Subcutaneous adipose tissue (tissue), 4 donors: ENCODE results near the gene THAP2. TPM values are rescaled to one million over a fixed set of nuclear protein-coding genes. Genes with fewer than 3 reads are reported as not detected.

Experiments used
- CTCF ChIP-seq: fragments of 450-650 bp; IDR thresholded peaks from one replicate; pipeline ENCODE4 v1.5.1; 2016; ENCODE audit warnings: low read depth, mild to moderate bottlenecking, control low read depth, antibody characterized with exemption, moderate library complexity
- total RNA-seq, 4 donors: library from RNA; depleted of rRNA; stranded (reverse); fragments of >200 nt; gene quantifications; one replicate each; pipeline ENCODE4 v1.1.0, GENCODE V29; 2016

THAP2 gene
- 1 to 10 TPM; 1.5 to 3.9 (median 2.2) TPM for total RNA-seq

- TF ChIP-seq CTCF: no peak
Measured at GRCh38 chr12:71663561-71664410, at the start of gene THAP2, which contains the start of gene ZFC3H1. Gene THAP2, plus strand, starts transcription at chr12:71664301. Its CDS starts 209 bp downstream, at chr12:71664510. Gene ZFC3H1, minus strand, starts transcription at chr12:71663848. Its CDS starts 238 bp downstream, at chr12:71663610.

GRCh38 chr12:71621938-71622337 is 42.2 kb upstream of the THAP2 start:
- no peak for TF ChIP-seq CTCF

GRCh38 chr12:71625476-71625875 is 38.6 kb upstream of the THAP2 start:
- TF ChIP-seq CTCF: no peak

GRCh38 chr12:71626098-71626497 is 38.0 kb upstream of the THAP2 start:
- TF ChIP-seq CTCF: no peak

- no peak for TF ChIP-seq CTCF
Measured at GRCh38 chr12:71626768-71627167, 37.3 kb upstream of the THAP2 start.

- TF ChIP-seq CTCF: no peak
Measured at GRCh38 chr12:71627438-71628002, 36.6 kb upstream of the THAP2 start.

- no peak for TF ChIP-seq CTCF
Measured at GRCh38 chr12:71636704-71637115, 27.4 kb upstream of the THAP2 start.
